CD14-positive monocyte (primary cell): ENCODE measurements around the gene GPR39. TPM values are rescaled to one million over a fixed set of nuclear protein-coding genes. Genes with fewer than 3 reads are reported as not detected.

Experiments used
- DNase-seq, 3 donors: peaks; one replicate each; pipeline ENCODE4 v3.0.0-alpha.2; 2011 to 2022
- H2AFZ ChIP-seq: 2 replicates; pipeline ENCODE4 v1.6.0; 2012; ENCODE audit warnings: mild to moderate bottlenecking, low read depth, low read length, inconsistent platforms; ENCODE audit not compliant: insufficient read depth, poor library complexity, severe bottlenecking
- H3K27ac ChIP-seq, 2 donors: 1 replicate in 1 of 2; 2 replicates in 1 of 2; pipeline ENCODE4 v1.5.1; 2012 to 2013; ENCODE audit warnings: low read length in 2 of 2, control low read depth in 1 of 2, inconsistent platforms in 1 of 2, low read depth in 1 of 2, mild to moderate bottlenecking in 1 of 2
- H3K27me3 ChIP-seq, 2 donors: one replicate each; pipeline versions ENCODE4 v1.6.0 to v1.6.1; 2011 to 2013; ENCODE audit warnings: low read length in 2 of 2; ENCODE audit not compliant: control insufficient read depth in 2 of 2, insufficient read depth in 2 of 2
- H3K36me3 ChIP-seq, 2 donors: replicated peaks in 1 of 2; 1 replicate in 1 of 2; 2 replicates in 1 of 2; pipeline versions ENCODE4 v1.5.1 to v1.6.1; 2012 to 2013; ENCODE audit warnings: low read length in 2 of 2, control low read depth in 1 of 2, inconsistent platforms in 1 of 2, mild to moderate bottlenecking in 1 of 2; ENCODE audit not compliant: insufficient read depth in 2 of 2, control insufficient read depth in 1 of 2
- H3K4me1 ChIP-seq, 2 donors: 1 replicate in 1 of 2; 2 replicates in 1 of 2; pipeline versions ENCODE4 v1.5.1 to v1.6.1; 2012 to 2013; ENCODE audit warnings: low read length in 2 of 2, control low read depth in 1 of 2, inconsistent platforms in 1 of 2, mild to moderate bottlenecking in 1 of 2, moderate library complexity in 1 of 2; ENCODE audit not compliant: insufficient read depth in 2 of 2, control insufficient read depth in 1 of 2
- H3K4me2 ChIP-seq: replicated peaks from 2 replicates; pipeline ENCODE3; 2012; ENCODE audit warnings: low read length, moderate library complexity, mild to moderate bottlenecking; ENCODE audit not compliant: poor library complexity, severe bottlenecking; ENCODE audit errors: extremely low read depth
- H3K4me3 ChIP-seq, 3 experiments: fragments of 200-600 bp in 1 of 3; sonication (generic) in 1 of 3; replicated peaks in 1 of 3; 1 replicate in 2 of 3; 2 replicates in 1 of 3; pipeline ENCODE4 v1.5.1; 2011 to 2013; ENCODE audit warnings: low read length in 3 of 3, mild to moderate bottlenecking in 3 of 3, control low read depth in 2 of 3, low read depth in 2 of 3, inconsistent platforms in 1 of 3, moderate library complexity in 1 of 3
- H3K79me2 ChIP-seq: 2 replicates; pipeline ENCODE4 v1.6.0; 2012; ENCODE audit warnings: mild to moderate bottlenecking, control low read depth, inconsistent platforms, low read length, moderate library complexity; ENCODE audit not compliant: insufficient read depth
- H3K9ac ChIP-seq: 2 replicates; pipeline ENCODE4 v1.6.0; 2017; ENCODE audit warnings: low read length, mild to moderate bottlenecking; ENCODE audit not compliant: insufficient read depth, poor library complexity, severe bottlenecking
- H3K9me3 ChIP-seq, 2 donors: replicated peaks in 1 of 2; 1 replicate in 1 of 2; 2 replicates in 1 of 2; pipeline versions ENCODE4 v1.5.1 to v1.6.1; 2012 to 2013; ENCODE audit warnings: low read length in 2 of 2, control low read depth in 1 of 2; ENCODE audit not compliant: control insufficient read depth in 1 of 2, insufficient read depth in 1 of 2
- H4K20me1 ChIP-seq: 2 replicates; pipeline ENCODE4 v1.6.0; 2012; ENCODE audit warnings: mild to moderate bottlenecking, low read length, control low read depth, moderate library complexity; ENCODE audit not compliant: insufficient read depth
- H3K27ac Mint-ChIP-seq, 7 donors: one replicate each; pipeline ENCODE4 v1.8.0; 2020; ENCODE audit warnings: mild to moderate bottlenecking in 7 of 7, mixed read lengths in 7 of 7, moderate library complexity in 6 of 7, inconsistent platforms in 2 of 7
- H3K27me3 Mint-ChIP-seq, 3 donors: one replicate each; pipeline ENCODE4 v1.8.0; 2021 to 2022; ENCODE audit warnings: low read depth in 3 of 3, mild to moderate bottlenecking in 3 of 3, mixed read lengths in 3 of 3, moderate library complexity in 3 of 3, inconsistent platforms in 1 of 3
- H3K36me3 Mint-ChIP-seq, 2 donors: one replicate each; pipeline ENCODE4 v1.8.0; 2020; ENCODE audit warnings: mixed read lengths in 2 of 2, inconsistent platforms in 1 of 2, mild to moderate bottlenecking in 1 of 2
- H3K4me1 Mint-ChIP-seq: one replicate; pipeline ENCODE4 v1.8.0; 2020; ENCODE audit warnings: mild to moderate bottlenecking, mixed read lengths
- H3K4me3 Mint-ChIP-seq, 2 donors: one replicate each; pipeline ENCODE4 v1.8.0; 2020; ENCODE audit warnings: mild to moderate bottlenecking in 2 of 2, mixed read lengths in 2 of 2, moderate library complexity in 1 of 2
- H3K9me3 Mint-ChIP-seq, 7 donors: one replicate each; pipeline ENCODE4 v1.8.0; 2020 to 2022; ENCODE audit warnings: mixed read lengths in 7 of 7, mild to moderate bottlenecking in 6 of 7, moderate library complexity in 6 of 7, inconsistent platforms in 2 of 7
- WGBS: methylation state at CpG from one replicate; pipeline ENCODE4 v1.1.5; 2013; ENCODE audit warnings: missing lambda C conversion rate; ENCODE audit not compliant: insufficient coverage; 5-methylcytosine and 5-hydroxymethylcytosine counted together
- intact Hi-C, 2 donors: fragments of 100-400 bp; cut with micrococcal nuclease; formaldehyde crosslinking; loops; one replicate each; pipeline versions ENCODE4 v1.15.0 to v1.15.1; 2023
- polyA plus RNA-seq, 3 donors: library from polyadenylated mRNA; depleted of rRNA in 1 of 3; unstranded in 2 of 3; stranded (reverse) in 1 of 3; fragments of 300-500 nt in 2 of 3; fragments of >200 nt in 1 of 3; fragmentation: Illumina TruSeq in 2 of 3; gene quantifications; 1 replicate in 2 of 3; 2 replicates in 1 of 3; pipeline ENCODE4 v1.2.3, GENCODE V29; 2012 to 2021
- TF ChIP-seq, protein P1 (sequence below): fragments of 200-600 bp; IDR thresholded peaks from one replicate; pipeline ENCODE4 v1.8.0; 2022; ENCODE audit warnings: antibody characterized with exemption, mild to moderate bottlenecking

Gene GPR39
- polyA plus RNA-seq, 3 donors, result 0.12 TPM; not detected in 2

DNA sequence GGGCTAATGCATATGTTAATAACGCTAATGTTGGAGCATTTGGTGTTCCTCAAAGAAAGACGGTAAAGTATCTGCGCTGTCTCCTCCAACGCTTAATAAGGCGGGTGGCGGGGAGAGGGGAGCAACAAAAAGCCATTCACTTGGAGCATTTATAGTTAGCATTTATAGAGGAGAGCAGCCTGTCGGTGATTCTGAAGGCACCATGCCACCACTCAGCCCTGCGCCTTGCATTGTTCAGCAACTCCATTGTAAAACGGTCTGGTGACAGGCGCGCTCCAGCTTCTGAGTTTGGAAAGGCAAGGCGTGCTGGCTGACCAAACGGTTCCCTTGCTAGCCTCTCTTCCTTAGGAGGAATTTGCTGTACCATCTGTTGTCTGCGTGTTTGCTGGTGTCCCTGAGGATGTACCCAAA is 169.5 kb downstream of the GPR39 start:
- Histone ChIP-seq H3K9me3 (no peaks in the 10 kb centered on the region), H4K20me1 (no peaks in the 10 kb centered on the region), H3K9ac (no peak overlapping the region), H3K27me3 (peaks cover 0 to 2% of the 10 kb centered on the region in 2 donors), H3K36me3 (no peaks in the 10 kb centered on the region), H3K4me1 (no peaks in the 10 kb centered on the region), H3K27ac (no peak overlapping the region), H2AFZ (no peak overlapping the region), H3K4me2 (no peak overlapping the region), H3K4me3 (no peak overlapping the region), H3K79me2 (no peaks in the 10 kb centered on the region)
- no peaks in the 10 kb centered on the region for H3K4me1 Mint-ChIP-seq
- H3K4me3 Mint-ChIP-seq, result no peak overlapping the region
- H3K27me3 Mint-ChIP-seq, result peaks cover 2 to 15% (median 13%) of the 10 kb centered on the region in 3 donors
- H3K27ac Mint-ChIP-seq, result no peak overlapping the region
- intact Hi-C loops, result no loop called here
- TF ChIP-seq, protein P1, sequence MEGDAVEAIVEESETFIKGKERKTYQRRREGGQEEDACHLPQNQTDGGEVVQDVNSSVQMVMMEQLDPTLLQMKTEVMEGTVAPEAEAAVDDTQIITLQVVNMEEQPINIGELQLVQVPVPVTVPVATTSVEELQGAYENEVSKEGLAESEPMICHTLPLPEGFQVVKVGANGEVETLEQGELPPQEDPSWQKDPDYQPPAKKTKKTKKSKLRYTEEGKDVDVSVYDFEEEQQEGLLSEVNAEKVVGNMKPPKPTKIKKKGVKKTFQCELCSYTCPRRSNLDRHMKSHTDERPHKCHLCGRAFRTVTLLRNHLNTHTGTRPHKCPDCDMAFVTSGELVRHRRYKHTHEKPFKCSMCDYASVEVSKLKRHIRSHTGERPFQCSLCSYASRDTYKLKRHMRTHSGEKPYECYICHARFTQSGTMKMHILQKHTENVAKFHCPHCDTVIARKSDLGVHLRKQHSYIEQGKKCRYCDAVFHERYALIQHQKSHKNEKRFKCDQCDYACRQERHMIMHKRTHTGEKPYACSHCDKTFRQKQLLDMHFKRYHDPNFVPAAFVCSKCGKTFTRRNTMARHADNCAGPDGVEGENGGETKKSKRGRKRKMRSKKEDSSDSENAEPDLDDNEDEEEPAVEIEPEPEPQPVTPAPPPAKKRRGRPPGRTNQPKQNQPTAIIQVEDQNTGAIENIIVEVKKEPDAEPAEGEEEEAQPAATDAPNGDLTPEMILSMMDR, result no peak
- H3K36me3 Mint-ChIP-seq, result no peaks in the 10 kb centered on the region
- 90% methylated on average over 13 of the region's 14 CpGs for WGBS
- peaks cover 0 to 7% (median 1%) of the 10 kb centered on the region in 7 donors for H3K9me3 Mint-ChIP-seq
- DNase-seq, result no peak

DNA sequence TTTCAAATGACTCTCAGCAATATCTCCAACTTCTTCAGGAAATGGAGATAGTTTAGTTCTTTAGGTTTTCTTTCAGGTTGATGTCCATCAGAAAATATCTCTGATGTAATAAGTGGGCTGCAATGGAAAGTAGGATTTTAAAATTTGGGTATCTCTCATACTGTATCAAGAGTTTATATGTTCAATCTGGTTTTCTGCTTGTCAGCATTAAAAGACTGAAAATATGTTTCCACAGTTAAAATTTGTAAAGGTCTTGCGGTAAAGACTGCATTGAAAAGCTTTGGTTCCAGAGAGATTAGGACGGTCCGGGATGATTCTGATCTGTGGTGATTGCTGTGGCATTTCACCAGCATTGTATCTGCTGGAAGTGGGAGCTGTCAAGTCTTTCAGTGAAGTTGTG is 170.2 kb downstream of the GPR39 start:
- H3K79me2 ChIP-seq, result no peaks in the 10 kb centered on the region
- no peak for DNase-seq
- H3K4me3 ChIP-seq, result no peak overlapping the region
- Mint-ChIP-seq H3K36me3 (no peaks in the 10 kb centered on the region), H3K9me3 (peaks cover 0 to 7% (median 2%) of the 10 kb centered on the region in 7 donors), H3K27ac (no peak overlapping the region), H3K27me3 (peaks cover 2 to 14% (median 13%) of the 10 kb centered on the region in 3 donors), H3K4me1 (no peaks in the 10 kb centered on the region), H3K4me3 (no peak overlapping the region)
- intact Hi-C loops, result no loop called here
- H3K4me1 ChIP-seq, result no peaks in the 10 kb centered on the region
- H2AFZ ChIP-seq, result no peak overlapping the region
- H3K27me3 ChIP-seq, result peaks cover 0 to 4% of the 10 kb centered on the region in 2 donors
- 100% methylated on average over 1 of the region's 3 CpGs for WGBS
- no peak overlapping the region for H3K4me2 ChIP-seq
- no peak overlapping the region for H3K9ac ChIP-seq
- H3K36me3 ChIP-seq, result no peaks in the 10 kb centered on the region
- no peak overlapping the region for H3K27ac ChIP-seq
- H3K9me3 ChIP-seq, result no peaks in the 10 kb centered on the region
- no peaks in the 10 kb centered on the region for H4K20me1 ChIP-seq
- TF ChIP-seq, protein P1, result no peak
